HG03442 (cell line): ENCODE data around the gene BCAS3.

Experiments used
- ATAC-seq: cut with Tn5 transposase; IDR thresholded peaks from one replicate; pipeline ENCODE4 v1.9.1; 2021; ENCODE audit warnings: mild to moderate bottlenecking, moderate library complexity; ENCODE audit not compliant: unreplicated experiment

Gene BCAS3

GRCh38 chr17:61305024-61305423 lies 627.4 kb downstream of the BCAS3 start:
- no peak for ATAC-seq

- ATAC-seq, result no peak
These were observed 628.4 kb downstream of the BCAS3 start for GRCh38 chr17:61306003-61306402.

DNA sequence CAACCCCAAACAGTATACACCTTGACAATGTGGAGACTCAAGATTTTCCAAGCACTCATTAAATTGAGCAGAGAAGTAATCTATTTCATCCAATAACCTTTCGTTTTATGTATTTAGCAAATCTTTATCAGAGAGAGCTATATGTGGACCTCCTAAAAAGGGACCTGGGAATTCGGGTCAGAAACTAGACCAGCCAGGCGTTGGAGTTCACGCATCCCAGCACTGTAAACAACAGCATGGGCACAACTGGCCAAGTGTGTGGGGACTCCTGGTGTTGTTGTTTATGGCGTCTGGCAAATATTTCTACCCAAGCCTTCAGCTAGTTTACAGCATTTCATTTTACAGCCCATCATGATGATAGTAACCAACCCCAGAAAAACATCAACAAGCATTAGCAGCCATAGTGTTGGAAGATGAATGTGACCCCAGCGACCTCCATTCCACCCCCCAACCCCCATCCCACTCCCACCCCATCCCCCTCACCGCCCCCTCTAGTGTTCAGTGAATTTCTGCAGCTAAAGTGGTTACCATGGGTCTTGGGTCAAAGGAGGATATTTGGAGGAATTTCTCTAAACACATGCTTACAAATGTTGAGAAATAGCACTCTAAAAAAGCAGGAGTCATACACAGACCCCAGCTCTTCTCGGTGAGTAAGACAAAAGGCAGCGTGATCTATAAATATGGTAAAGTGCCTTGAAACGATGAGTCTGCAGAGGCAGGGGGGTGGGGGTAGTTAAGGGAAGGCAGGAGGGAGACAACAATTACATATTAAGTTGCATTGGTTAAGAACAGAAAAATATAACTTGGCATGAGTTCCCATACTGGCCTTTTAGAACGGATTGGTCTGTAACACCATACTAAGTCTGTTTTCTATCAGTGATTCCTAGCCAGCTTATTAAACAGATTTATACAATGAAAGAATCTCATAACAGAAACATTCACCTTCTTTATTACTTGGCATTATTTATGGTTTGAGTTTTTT lies 630.5 kb downstream of the BCAS3 start:
- ATAC-seq, result no peak

DNA sequence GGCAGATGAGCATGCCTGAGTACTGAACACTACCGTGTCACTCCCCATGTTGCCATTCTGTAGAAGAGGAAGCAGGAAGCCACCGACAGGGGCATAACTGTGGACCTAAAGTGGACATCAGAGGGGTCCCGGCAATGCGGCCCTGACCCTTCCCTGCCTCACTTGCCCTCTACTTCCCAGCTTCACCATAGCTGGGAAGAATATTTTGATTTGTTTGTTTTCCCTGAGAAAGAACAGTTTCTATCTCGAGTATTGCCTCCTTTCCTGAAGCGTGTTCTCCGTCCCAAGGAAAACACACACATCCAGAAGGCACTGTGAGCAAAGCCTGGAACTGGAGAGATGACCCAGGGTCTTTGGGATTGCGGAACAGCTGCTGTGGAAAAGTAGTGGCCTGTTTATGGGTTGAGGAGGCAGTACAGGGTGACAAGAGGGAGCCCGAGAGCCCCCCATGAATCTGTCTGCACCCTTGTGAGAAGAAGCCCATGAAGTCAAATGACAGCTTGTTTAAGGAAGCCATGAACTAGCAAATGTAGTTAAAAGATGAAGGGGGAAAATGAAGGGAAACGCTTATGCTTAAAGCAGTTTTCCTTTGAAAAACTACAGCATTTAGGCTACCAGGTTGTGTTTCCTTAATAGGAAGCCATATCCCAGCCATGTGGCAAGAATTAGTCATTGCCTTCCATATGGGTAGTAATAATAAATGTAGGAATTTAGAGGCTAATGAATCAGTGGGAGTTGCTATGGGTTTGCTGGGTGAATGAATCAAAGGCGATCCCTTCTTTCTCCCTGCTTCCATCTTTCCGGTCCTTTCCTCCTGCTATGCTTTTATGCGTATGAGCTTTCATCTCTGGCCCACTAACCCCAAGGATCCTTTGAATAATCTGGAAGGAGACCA lies 632.0 kb downstream of the BCAS3 start:
- no peak for ATAC-seq

DNA sequence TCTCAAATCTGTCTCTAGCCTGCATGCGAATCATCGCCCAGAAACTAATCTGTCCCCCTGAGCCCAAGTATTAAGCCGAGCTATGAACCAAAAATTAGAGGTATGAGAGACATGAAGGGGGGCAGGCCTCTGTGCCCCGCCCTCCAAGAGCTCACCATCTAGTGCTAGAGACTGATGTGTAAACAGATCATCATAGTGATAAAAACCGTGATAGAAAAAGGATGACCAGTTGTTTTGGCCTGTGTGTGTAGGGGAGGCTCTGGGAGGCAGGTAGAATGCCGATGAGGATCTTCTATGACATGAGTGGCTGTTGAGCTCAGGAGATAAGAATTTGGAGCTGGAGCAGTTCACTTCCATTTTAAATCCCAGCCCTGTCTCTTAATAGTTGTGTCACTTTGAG lies 632.9 kb downstream of the BCAS3 start:
- no peak for ATAC-seq

GRCh38 chr17:61312406-61313295 lies 635.0 kb downstream of the BCAS3 start:
- ATAC-seq, result no peak

DNA sequence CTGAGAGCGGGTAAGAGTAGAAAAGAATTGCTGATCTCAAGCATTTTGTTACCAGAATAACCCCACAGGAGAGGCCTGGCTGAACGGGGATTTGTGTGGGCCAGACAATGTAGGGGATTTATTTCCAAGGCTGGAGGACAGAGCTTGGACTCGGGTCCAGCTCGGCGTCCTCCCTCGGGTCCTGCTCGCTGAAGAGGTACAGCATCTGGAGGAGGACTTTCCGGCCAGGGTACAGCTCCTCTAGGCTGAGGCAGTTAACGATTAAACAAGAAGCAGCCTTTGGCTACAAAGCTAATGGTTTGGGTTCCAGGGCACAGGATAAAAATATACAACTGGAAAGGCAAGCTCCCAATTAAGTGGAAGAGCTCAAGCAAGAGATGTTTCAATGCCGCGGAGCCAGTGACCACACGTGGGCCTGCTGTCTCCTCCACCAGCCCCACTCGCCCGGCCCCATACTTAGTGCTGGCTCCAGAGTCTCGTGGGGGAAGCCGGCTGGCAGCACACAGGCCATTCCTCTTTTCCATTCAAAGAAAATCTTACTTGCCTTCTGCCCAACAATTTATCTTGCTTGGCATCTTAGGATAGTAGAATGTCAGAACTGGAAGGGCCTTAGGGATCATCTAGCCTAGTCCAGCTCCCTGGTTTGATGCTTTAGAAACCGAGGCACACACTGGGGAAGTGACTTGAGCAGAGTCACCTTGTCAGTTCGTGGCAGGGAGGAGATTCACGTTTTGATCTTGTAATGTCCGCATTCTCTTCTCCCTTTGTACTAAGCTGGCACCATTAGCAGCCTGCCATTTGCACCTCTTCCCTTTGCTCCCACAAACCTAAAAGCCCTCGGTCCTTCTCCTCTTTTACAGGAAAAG lies 636.0 kb downstream of the BCAS3 start:
- ATAC-seq, result no peak

- ATAC-seq, result no peak
These were observed 636.9 kb downstream of the BCAS3 start for GRCh38 chr17:61314368-61315078.

- no peak for ATAC-seq
These were observed 639.0 kb downstream of the BCAS3 start for GRCh38 chr17:61316633-61317032.

GRCh38 chr17:61317779-61318178 lies 640.1 kb downstream of the BCAS3 start:
- ATAC-seq, result no peak

DNA sequence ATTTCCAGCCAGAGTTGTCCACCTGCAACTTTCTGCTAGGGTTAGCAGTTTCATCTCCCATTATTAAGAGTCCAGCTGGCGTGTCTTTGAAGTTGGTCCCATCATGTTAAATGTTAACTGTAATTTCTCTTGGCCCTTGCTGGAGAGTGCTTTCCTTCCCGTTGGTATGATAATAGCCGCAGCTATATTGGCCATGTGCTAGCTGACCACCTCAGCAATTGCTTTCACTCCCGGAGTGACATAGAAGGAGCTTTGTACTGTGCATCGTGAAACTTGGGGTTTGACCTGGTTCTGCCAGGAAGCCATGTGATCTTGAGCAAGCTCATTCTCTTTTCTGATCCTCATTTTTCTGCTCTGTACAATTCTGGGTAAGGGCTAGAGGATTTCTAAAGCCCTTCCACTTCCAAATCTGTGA lies 641.0 kb downstream of the BCAS3 start:
- no peak for ATAC-seq

- ATAC-seq, result no peak
These were observed 643.7 kb downstream of the BCAS3 start for GRCh38 chr17:61321344-61321743.

GRCh38 chr17:61322325-61323002 lies 644.8 kb downstream of the BCAS3 start:
- no peak for ATAC-seq

DNA sequence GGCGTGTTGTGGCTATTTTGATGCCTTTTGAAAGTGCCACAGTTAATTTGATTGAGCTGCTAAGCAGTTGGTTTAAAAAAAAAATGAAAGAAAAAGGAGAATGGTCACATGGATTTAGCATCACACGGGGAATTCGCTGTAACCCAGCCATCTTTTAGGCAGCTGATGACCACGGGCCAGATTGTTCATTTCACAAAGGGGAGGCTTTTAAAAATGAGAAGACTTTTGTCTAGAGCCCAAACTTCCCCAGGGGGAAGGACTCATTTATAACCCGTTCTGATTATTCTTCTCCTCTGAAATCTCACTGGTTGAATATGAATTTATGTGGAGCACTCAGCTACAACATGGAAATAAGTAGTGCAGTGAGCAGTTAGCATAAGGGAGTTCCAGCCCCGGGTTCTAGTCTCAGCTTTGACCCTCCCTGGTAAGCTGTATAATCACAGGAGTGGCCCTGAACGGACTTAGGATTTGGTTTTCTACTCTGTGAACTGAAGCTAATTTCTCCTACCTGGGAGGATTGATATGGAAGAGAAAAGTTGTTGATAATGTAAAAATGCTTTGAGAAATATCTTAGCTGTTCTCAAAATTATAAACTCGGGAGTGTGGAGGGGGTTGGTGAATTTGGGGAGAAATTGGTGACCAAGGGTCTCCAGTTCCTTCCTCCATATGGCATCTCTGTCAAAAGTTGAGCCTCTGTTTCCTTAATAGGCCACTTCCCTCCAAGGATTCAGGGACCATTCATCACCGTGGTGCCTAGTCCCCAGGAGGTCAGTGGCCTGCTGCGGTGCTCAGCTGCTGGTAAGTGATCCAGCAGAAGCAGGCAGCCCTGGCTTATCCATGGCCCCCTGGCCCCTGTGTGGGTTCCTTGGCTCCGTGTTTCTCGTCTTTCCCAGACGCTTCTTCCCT lies 645.6 kb downstream of the BCAS3 start:
- no peak for ATAC-seq

GRCh38 chr17:61323909-61324868 lies 646.5 kb downstream of the BCAS3 start:
- no peak for ATAC-seq

GRCh38 chr17:61324950-61325349 lies 647.3 kb downstream of the BCAS3 start:
- no peak for ATAC-seq
